ENCODE data around the gene NRXN2.

Gene NRXN2

DNA sequence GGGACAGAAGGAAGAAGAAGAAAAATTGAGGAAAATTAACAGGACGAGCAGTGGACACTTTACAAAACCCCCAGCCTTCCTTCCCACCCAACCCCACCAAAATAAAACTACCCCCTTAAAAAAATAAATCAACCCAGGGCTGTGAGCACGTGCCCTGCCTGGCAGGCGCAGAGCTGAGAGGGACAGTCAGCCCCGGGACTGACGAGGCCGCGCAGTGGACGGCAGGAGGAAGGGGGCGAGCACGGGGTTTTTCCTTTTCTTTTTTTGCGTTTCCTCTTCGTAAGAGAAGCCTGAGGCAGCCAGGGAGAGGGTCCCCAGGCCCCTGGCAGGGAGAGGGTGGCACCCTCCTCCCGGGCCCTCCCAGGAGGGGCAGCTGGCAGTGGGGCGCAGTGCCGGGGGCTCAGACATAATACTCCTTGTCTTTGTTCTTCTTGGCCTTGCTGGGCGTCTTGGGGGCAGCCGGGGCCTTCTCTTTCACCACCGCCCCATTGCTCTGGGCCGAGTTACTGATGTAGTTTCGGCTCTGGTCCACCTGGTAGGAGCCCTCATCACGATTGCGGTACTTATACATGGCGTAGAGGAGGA, 116.1 kb downstream of the NRXN2 start:
- WGBS, result 89% methylated on average over 23 of the region's 23 CpGs
- Histone ChIP-seq H3K36me3 (ENCODE audit: insufficient read depth, low read length) (no peaks in the 10 kb centered on the region), H3K4me3 (ENCODE audit: low read length) (no peak overlapping the region), H3K27ac (ENCODE audit: low read depth, low read length) (no peak overlapping the region), H3K27me3 (ENCODE audit: insufficient read depth, low read length) (no peaks in the 10 kb centered on the region; the same call in 1 of the 2 replicates), H3K9me3 (ENCODE audit: insufficient read depth, low read depth, low read length) (no peaks in the 10 kb centered on the region), H3K4me1 (ENCODE audit: insufficient read depth, low read length) (no peaks in the 10 kb centered on the region), H3K9ac (ENCODE audit: low read depth, low read length) (no peak overlapping the region)

DNA sequence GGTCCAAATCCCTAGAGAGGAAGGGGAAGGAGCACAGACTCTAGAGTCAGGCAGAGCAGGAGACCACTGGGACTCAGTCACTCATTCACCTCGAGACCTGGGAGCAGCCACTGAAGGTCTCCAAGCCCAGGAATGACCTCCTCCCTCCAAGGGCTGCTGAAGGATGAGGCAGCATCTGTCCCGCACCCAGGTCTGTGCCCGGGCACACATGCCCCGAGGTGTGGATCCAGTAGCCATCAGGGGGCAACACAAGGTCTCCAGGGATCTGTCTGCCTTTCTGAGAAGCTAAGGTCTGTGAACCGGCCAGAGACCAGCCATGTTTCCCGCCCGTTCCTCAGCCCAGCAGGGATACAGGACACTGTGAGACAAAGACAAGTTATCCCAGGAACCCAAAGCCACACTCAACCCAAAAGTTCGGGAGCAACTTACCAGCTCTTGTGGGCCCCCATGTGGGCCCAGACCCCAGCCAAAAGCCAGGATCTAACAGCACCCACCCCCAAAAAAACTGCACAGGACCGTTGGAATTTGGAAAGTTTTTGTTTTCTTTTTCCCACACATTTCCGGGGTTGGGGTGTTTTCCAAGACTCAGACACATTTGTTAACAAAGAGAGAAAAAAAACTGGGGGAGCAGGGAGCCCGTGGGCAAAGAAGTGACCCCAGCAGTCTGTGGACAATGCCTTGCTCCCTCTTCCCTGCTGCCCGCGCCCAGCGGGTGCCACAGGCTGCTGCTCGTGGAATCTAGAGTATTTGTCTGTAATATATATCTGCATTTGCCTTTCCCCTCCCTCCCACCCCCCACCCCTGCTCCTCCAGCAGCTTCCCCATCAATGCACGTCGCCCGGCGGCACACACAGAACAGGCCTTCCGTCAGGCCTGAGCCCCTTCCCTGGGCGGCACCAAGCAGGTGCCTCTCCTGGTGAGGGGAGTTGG, 117.1 kb downstream of the NRXN2 start:
- no peaks in the 10 kb centered on the region; the same call in 1 of the 2 replicates for H3K27me3 ChIP-seq (ENCODE audit: insufficient read depth, low read length)
- no peaks in the 10 kb centered on the region for H3K36me3 ChIP-seq (ENCODE audit: insufficient read depth, low read length)
- no peak overlapping the region for H3K9ac ChIP-seq (ENCODE audit: low read depth, low read length)
- no peak overlapping the region for H3K4me3 ChIP-seq (ENCODE audit: low read length)
- H3K27ac ChIP-seq (ENCODE audit: low read depth, low read length), result no peak overlapping the region
- no peaks in the 10 kb centered on the region for H3K9me3 ChIP-seq (ENCODE audit: insufficient read depth, low read depth, low read length)
- no peaks in the 10 kb centered on the region for H3K4me1 ChIP-seq (ENCODE audit: insufficient read depth, low read length)
- 91% methylated on average over 14 of the region's 21 CpGs for WGBS

DNA sequence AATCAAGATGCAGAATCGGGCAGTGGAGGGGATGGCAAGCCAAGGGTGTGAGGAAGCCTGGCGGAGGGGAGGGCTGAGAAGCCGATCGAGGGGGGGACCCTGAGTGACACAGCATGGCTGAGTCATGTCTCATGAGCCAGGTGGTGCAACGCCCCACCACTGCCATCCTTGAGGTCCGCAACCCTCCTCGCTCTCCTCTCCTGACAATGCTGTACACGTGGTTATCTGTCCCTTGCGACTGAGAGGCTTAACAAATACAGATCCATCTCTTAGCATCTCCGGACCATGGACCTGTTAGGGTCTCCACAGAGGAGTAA, 117.8 kb downstream of the NRXN2 start:
- H3K27ac ChIP-seq (ENCODE audit: low read depth, low read length), result no peak overlapping the region
- WGBS, result 73% methylated on average over 10 of the region's 10 CpGs
- H3K9me3 ChIP-seq (ENCODE audit: insufficient read depth, low read depth, low read length), result no peaks in the 10 kb centered on the region
- H3K4me1 ChIP-seq (ENCODE audit: insufficient read depth, low read length), result no peaks in the 10 kb centered on the region
- no peaks in the 10 kb centered on the region for H3K36me3 ChIP-seq (ENCODE audit: insufficient read depth, low read length)
- H3K9ac ChIP-seq (ENCODE audit: low read depth, low read length), result no peak overlapping the region
- H3K27me3 ChIP-seq (ENCODE audit: insufficient read depth, low read length), result no peaks in the 10 kb centered on the region; the same call in 1 of the 2 replicates
- H3K4me3 ChIP-seq (ENCODE audit: low read length), result no peak overlapping the region

DNA sequence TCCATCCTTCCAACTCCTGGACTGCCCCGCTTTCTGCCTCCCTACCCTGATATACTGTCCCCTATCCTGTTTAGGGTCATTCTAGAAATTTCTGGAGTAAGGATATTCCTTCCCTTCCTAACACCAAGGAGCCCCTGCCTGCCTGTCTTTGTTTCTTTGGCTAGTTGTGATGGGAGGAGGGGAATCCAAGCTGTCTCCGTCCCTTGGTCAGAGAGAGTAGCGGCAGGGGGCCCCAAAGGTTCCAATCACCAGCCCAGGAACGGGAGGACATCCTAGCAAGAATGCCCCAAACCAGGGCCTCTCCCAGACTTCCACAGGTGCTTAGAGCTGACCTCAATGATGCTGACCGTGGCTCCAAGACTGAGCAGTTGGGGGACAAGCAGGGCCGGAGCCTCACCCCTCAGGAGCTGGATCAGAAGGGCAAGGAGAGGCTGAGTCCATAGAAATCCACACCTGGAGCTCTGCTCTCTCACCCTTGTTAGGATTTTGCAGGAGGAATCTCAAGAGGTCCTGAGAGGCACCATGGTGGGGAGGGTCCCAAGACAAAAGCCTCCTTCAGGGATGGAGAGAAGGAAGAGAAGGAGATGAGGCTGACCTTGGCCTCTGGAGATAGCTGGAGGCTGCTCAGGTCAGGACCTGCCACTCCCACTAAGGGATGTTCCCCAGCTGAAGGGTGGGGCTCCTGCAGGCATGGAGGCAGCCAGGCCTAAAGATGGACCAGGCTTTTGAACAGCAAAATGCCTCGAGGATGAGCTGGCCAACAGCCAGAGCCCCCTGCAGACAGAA, 118.3 kb downstream of the NRXN2 start:
- Histone ChIP-seq H3K9ac (ENCODE audit: low read depth, low read length) (no peak overlapping the region), H3K27ac (ENCODE audit: low read depth, low read length) (no peak overlapping the region), H3K36me3 (ENCODE audit: insufficient read depth, low read length) (no peaks in the 10 kb centered on the region), H3K4me1 (ENCODE audit: insufficient read depth, low read length) (no peaks in the 10 kb centered on the region), H3K27me3 (ENCODE audit: insufficient read depth, low read length) (no peaks in the 10 kb centered on the region; the same call in 1 of the 2 replicates), H3K9me3 (ENCODE audit: insufficient read depth, low read depth, low read length) (no peaks in the 10 kb centered on the region), H3K4me3 (ENCODE audit: low read length) (no peak overlapping the region)
- WGBS, result 76% methylated on average over 7 of the region's 7 CpGs

DNA sequence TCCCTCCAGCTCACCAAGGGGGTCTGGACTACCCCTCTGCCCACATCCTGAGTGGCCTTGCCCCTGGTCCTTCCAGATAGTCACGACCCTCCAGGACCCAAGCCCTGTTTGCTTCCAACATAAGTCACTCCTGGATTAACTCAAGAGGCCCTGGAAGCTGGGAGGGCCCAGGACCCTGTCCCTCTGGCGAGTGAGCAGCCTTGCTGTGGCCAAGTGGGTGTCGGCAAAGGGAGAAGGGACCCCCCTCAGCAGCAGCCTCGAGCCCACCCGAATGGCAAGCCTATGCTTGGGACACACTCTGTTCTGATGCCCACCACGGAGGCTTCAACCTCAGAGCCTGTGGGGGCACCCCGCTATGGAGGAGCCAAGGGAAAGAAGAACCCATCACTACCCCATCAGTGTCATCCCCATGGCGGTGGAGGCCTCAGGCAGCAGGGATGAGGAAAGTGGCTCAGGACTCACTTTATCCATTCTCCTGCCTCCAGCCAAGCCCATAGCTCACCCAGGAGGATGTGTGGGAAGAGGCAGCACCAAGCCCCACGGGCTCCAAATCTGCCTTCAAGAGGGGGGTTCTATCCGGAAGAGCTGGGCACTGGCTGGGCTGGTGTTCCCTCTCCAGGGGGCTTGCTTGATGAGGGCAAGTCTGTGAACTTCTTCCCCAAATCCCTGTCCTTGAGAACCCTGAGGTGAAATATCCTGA, 119.4 kb downstream of the NRXN2 start:
- Histone ChIP-seq H3K4me3 (ENCODE audit: low read length) (no peak overlapping the region), H3K9ac (ENCODE audit: low read depth, low read length) (no peak overlapping the region), H3K4me1 (ENCODE audit: insufficient read depth, low read length) (no peaks in the 10 kb centered on the region), H3K27ac (ENCODE audit: low read depth, low read length) (no peak overlapping the region), H3K9me3 (ENCODE audit: insufficient read depth, low read depth, low read length) (no peaks in the 10 kb centered on the region), H3K36me3 (ENCODE audit: insufficient read depth, low read length) (no peaks in the 10 kb centered on the region), H3K27me3 (ENCODE audit: insufficient read depth, low read length) (no peaks in the 10 kb centered on the region; the same call in 1 of the 2 replicates)
- WGBS, result 89% methylated on average over 9 of the region's 10 CpGs

DNA sequence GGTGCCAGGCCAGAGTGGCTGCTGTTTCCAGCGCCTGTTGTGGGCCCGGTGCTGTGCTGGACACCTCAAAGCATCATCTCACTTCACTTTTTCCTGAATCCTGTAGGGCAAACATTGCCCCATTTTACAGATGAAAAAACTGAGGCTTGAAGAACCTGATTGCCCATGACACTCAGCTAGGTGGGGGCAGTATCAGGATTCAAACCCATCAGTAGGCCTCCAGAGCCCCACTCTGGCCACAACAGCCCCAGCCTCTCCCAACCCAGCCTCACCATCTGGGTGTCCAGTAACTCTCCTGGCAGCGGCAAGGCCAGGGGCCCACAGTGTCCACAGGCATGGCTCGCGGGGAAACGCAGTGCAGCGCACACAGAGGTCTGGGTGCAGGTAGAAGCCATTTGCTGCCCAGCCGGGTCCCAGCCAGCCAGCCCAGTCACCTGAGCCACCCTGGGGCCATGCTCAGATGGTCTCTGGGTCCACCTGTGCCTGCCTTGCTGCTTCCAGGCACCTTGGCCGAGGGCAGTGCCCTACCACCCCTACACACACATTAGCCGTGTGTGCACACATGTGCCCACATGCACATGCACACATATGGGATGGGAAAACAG, 120.4 kb downstream of the NRXN2 start:
- Histone ChIP-seq H3K27ac (ENCODE audit: low read depth, low read length) (no peak overlapping the region), H3K9me3 (ENCODE audit: insufficient read depth, low read depth, low read length) (no peaks in the 10 kb centered on the region), H3K9ac (ENCODE audit: low read depth, low read length) (no peak overlapping the region), H3K4me3 (ENCODE audit: low read length) (no peak overlapping the region), H3K36me3 (ENCODE audit: insufficient read depth, low read length) (no peaks in the 10 kb centered on the region), H3K27me3 (ENCODE audit: insufficient read depth, low read length) (no peaks in the 10 kb centered on the region; the same call in 1 of the 2 replicates), H3K4me1 (ENCODE audit: insufficient read depth, low read length) (no peaks in the 10 kb centered on the region)
- WGBS, result 96% methylated on average over 10 of the region's 10 CpGs

DNA sequence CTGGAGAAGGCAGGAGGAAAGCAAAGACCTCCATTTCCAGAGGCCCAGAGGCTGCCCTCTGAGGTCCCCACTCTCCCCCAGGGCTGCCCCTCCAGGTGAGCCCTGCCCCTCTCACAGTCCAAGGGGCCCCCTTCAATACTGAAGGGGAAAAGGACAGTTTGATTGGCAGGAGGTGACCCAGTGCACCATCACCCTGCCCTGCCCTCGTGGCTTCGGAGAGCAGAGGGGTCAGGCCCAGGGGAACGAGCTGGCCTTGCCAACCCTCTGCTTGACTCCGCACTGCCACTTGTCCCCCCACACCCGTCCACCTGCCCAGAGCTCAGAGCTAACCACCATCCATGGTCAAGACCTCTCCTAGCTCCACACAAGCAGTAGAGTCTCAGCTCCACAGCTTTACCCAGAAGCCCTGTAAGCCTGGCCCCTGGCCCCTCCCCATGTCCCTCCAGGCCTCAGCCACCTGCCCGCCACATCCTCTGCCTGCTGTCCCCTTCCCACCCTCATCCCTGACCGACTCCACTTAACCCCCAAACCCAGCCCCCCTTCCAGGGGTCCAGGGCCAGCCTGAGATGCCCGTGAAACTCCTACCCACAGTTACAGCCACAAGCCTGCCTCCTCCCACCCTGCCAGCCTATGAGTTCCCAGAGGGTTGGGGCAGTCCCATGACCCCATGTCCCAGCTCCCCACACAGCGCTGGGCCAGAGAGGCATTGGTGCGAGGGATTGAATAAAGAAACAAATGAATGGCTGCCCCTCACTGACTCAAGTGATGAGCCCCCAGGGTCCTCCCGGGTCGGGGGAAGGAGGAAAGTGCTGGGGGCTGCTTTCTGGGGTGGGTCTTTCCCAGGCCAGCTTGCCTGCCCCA, 121.2 kb downstream of the NRXN2 start:
- H3K27ac ChIP-seq (ENCODE audit: low read depth, low read length), result no peak overlapping the region
- H3K9me3 ChIP-seq (ENCODE audit: insufficient read depth, low read depth, low read length), result no peaks in the 10 kb centered on the region
- H3K27me3 ChIP-seq (ENCODE audit: insufficient read depth, low read length), result no peaks in the 10 kb centered on the region; the same call in 1 of the 2 replicates
- H3K9ac ChIP-seq (ENCODE audit: low read depth, low read length), result no peak overlapping the region
- no peaks in the 10 kb centered on the region for H3K36me3 ChIP-seq (ENCODE audit: insufficient read depth, low read length)
- no peak overlapping the region for H3K4me3 ChIP-seq (ENCODE audit: low read length)
- 89% methylated on average over 12 of the region's 12 CpGs for WGBS
- no peaks in the 10 kb centered on the region for H3K4me1 ChIP-seq (ENCODE audit: insufficient read depth, low read length)

DNA sequence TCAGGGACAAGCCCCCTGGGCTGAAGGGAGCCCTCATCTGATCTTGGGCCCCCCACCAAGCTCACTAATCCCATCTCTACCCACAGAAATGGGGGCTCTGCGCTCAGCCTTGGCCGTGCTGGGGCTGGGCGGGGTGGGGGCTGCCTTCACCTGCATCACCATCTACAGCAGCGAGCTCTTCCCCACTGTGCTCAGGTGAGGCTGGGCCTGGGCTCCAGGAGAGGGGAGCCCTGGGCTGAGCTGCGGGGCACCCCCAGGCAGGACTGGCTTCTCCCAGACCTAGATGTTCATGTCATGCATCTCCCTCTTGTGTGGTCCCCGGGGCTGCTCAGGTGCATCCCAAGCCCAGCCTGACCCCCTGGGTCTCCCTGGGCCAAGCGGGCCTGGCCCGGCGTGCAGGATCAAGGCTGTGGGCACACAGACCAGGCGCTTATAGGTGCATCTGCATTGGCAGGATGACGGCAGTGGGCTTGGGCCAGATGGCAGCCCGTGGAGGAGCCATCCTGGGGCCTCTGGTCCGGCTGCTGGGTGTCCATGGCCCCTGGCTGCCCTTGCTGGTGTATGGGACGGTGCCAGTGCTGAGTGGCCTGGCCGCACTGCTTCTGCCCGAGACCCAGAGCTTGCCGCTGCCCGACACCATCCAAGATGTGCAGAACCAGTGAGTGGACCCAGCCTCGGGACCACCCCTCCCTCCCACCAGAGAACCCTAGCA, 122.6 kb downstream of the NRXN2 start:
- H3K36me3 ChIP-seq (ENCODE audit: insufficient read depth, low read length), result no peaks in the 10 kb centered on the region
- 94% methylated on average over 19 of the region's 19 CpGs for WGBS
- H3K4me1 ChIP-seq (ENCODE audit: insufficient read depth, low read length), result no peaks in the 10 kb centered on the region
- H3K27me3 ChIP-seq (ENCODE audit: insufficient read depth, low read length), result no peaks in the 10 kb centered on the region; the same call in 1 of the 2 replicates
- no peak overlapping the region for H3K9ac ChIP-seq (ENCODE audit: low read depth, low read length)
- H3K4me3 ChIP-seq (ENCODE audit: low read length), result no peak overlapping the region
- no peaks in the 10 kb centered on the region for H3K9me3 ChIP-seq (ENCODE audit: insufficient read depth, low read depth, low read length)
- H3K27ac ChIP-seq (ENCODE audit: low read depth, low read length), result no peak overlapping the region

DNA sequence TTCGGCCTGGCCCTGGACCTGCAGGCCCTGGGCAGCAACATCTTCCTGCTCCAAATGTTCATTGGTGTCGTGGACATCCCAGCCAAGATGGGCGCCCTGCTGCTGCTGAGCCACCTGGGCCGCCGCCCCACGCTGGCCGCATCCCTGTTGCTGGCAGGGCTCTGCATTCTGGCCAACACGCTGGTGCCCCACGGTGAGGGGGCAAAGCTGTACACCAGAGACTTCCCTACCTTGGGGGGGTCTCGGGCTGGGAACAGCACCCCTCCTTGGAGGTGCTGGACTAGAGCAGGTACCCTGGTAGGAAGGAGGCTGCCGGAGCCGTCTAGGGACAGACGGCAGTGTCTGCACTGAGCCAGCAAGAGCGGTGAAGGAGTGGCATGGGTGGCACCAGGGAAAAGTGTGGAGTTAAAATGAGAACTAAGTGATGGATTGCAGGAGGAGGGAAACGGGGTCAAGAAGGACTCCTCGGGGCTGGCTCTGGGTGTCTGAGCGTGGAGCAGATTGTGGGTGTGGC, 123.2 kb downstream of the NRXN2 start:
- Histone ChIP-seq H3K4me3 (ENCODE audit: low read length) (no peak overlapping the region), H3K36me3 (ENCODE audit: insufficient read depth, low read length) (no peaks in the 10 kb centered on the region), H3K9ac (ENCODE audit: low read depth, low read length) (no peak overlapping the region), H3K4me1 (ENCODE audit: insufficient read depth, low read length) (no peaks in the 10 kb centered on the region), H3K27me3 (ENCODE audit: insufficient read depth, low read length) (no peaks in the 10 kb centered on the region), H3K9me3 (ENCODE audit: insufficient read depth, low read depth, low read length) (no peaks in the 10 kb centered on the region), H3K27ac (ENCODE audit: low read depth, low read length) (no peak overlapping the region)
- 95% methylated on average over 17 of the region's 17 CpGs for WGBS
